HEK293 (cell line): Measurements from ENCODE around the gene MAP4K2.

Experiments used
- ATF2 ChIP-seq: fragments of 450-650 bp; formaldehyde crosslinking; IDR thresholded peaks from 2 replicates; pipeline ENCODE4 v1.5.1; 2016; ENCODE audit warnings: missing biosample characterization, missing genetic modification characterization, low read depth
- BCL11A ChIP-seq: fragments of 450-650 bp; formaldehyde crosslinking; IDR thresholded peaks from 2 replicates; pipeline ENCODE4 v1.5.1; 2016; ENCODE audit warnings: low read depth, missing biosample characterization, missing genetic modification characterization
- CTCF ChIP-seq: fragments of 450-650 bp; formaldehyde crosslinking; IDR thresholded peaks from 2 replicates; pipeline ENCODE4 v1.5.1; 2016; ENCODE audit warnings: missing biosample characterization, missing genetic modification characterization
- KLF10 ChIP-seq: fragments of 450-650 bp; IDR thresholded peaks from 2 replicates; pipeline ENCODE4 v1.5.1; 2018; ENCODE audit warnings: missing biosample characterization, mild to moderate bottlenecking, missing genetic modification characterization
- KLF9 ChIP-seq: fragments of 450-650 bp; formaldehyde crosslinking; IDR thresholded peaks from 2 replicates; pipeline ENCODE4 v1.5.1; 2016; ENCODE audit warnings: missing biosample characterization, missing genetic modification characterization, low read depth
- PRDM2 ChIP-seq: fragments of 450-650 bp; formaldehyde crosslinking; IDR thresholded peaks from 2 replicates; pipeline ENCODE4 v1.5.1; 2016; ENCODE audit warnings: missing biosample characterization, missing genetic modification characterization, borderline replicate concordance
- ZBTB1 ChIP-seq: fragments of 450-650 bp; formaldehyde crosslinking; IDR thresholded peaks from 2 replicates; pipeline ENCODE4 v1.5.1; 2016; ENCODE audit warnings: missing biosample characterization, missing genetic modification characterization
- ZIC2 ChIP-seq: fragments of 450-650 bp; formaldehyde crosslinking; IDR thresholded peaks from 2 replicates; pipeline ENCODE4 v1.5.1; 2016; ENCODE audit warnings: missing biosample characterization, missing genetic modification characterization
- ZNF292 ChIP-seq: fragments of 450-650 bp; formaldehyde crosslinking; IDR thresholded peaks from 2 replicates; pipeline ENCODE4 v1.5.1; 2016; ENCODE audit warnings: low read depth, missing biosample characterization, missing genetic modification characterization, borderline replicate concordance
- ZNF747 ChIP-seq: fragments of 450-650 bp; formaldehyde crosslinking; IDR thresholded peaks from 2 replicates; pipeline ENCODE4 v1.5.1; 2016; ENCODE audit warnings: missing biosample characterization, missing genetic modification characterization
- ZNF777 ChIP-seq: fragments of 450-650 bp; formaldehyde crosslinking; IDR thresholded peaks from 2 replicates; pipeline ENCODE4 v1.5.1; 2017; ENCODE audit warnings: missing biosample characterization, missing genetic modification characterization, borderline replicate concordance
- TF ChIP-seq, protein P1 (sequence below): fragments of 450-650 bp; formaldehyde crosslinking; IDR thresholded peaks from 2 replicates; pipeline ENCODE4 v1.5.1; 2016; ENCODE audit warnings: missing biosample characterization, missing genetic modification characterization

- TF ChIP-seq BCL11A (tag by site-specific recombination), result no peak
- TF ChIP-seq CTCF (tag by site-specific recombination), result peak; percentile 42; the same call in 1 of the 2 replicates
- no peak for TF ChIP-seq ATF2 (tag by site-specific recombination)
- TF ChIP-seq, protein P1, sequence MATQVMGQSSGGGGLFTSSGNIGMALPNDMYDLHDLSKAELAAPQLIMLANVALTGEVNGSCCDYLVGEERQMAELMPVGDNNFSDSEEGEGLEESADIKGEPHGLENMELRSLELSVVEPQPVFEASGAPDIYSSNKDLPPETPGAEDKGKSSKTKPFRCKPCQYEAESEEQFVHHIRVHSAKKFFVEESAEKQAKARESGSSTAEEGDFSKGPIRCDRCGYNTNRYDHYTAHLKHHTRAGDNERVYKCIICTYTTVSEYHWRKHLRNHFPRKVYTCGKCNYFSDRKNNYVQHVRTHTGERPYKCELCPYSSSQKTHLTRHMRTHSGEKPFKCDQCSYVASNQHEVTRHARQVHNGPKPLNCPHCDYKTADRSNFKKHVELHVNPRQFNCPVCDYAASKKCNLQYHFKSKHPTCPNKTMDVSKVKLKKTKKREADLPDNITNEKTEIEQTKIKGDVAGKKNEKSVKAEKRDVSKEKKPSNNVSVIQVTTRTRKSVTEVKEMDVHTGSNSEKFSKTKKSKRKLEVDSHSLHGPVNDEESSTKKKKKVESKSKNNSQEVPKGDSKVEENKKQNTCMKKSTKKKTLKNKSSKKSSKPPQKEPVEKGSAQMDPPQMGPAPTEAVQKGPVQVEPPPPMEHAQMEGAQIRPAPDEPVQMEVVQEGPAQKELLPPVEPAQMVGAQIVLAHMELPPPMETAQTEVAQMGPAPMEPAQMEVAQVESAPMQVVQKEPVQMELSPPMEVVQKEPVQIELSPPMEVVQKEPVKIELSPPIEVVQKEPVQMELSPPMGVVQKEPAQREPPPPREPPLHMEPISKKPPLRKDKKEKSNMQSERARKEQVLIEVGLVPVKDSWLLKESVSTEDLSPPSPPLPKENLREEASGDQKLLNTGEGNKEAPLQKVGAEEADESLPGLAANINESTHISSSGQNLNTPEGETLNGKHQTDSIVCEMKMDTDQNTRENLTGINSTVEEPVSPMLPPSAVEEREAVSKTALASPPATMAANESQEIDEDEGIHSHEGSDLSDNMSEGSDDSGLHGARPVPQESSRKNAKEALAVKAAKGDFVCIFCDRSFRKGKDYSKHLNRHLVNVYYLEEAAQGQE (tag by site-specific recombination), result no peak
- TF ChIP-seq KLF10 (tag by site-specific recombination), result no peak
- TF ChIP-seq ZNF292 (tag by site-specific recombination), result no peak
- TF ChIP-seq ZNF777, result no peak
- 0 out of 2 replicates have a peak, but pooled peaks have one; percentile 49 for TF ChIP-seq ZBTB1 (tag by site-specific recombination)
- no peak for TF ChIP-seq ZNF747 (tag by site-specific recombination)
- TF ChIP-seq ZIC2, result no peak; the same call in 1 of the 2 replicates
- TF ChIP-seq PRDM2 (tag by site-specific recombination), result no peak
- 0 out of 2 replicates have a peak, but pooled peaks have one; percentile 3 for TF ChIP-seq KLF9 (tag by site-specific recombination)
Measured at GRCh38 chr11:64844330-64845128, 41.5 kb upstream of the MAP4K2 start, which contains the start of gene CDC42BPG.
